HuH-7 (cell line): ENCODE results near the gene NHS.
"Not testable (repeated sequence)": the region's sequence is repeated elsewhere in the genome, so short reads cannot be mapped to it uniquely, and the experiment has no call there.

Source experiments
- DNase-seq: peaks from one replicate; pipeline ENCODE4 v3.0.0; 2011; ENCODE audit warnings: low spot score

NHS gene

DNA sequence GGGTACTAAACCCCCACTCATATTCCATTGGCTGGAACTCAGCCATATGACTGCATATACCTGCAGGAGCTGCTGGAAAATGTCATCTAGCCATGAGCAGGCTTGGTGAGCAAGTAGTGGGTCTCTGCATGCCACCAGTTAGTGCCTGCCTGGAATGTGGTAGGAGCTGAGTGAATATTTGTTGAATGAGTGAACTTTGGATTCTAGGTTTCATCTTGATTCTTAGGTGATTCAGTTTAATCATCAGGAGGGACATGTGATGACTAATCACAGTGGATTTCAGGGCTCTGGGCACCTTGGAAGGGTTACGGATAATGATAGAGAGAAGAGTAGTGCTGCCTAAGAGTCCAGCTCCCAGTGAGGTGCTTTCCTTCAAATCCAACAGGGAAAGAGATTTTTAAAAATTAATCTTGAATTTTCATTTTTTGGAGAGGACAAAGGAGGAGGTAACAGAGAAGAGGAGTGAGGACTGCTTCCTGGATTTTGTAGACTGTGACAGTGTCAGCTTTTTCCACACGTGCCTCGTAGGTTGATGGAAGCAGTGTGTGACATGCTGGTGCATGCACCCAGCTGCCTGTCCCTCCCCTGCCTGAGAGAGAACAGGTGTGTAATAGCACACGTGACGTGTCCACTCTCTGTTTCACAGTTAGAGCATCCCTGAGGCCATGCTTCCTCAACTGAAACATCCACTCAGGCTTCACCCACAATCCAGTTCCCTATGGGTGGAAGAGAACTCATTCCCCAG, 30.4 kb downstream of the NHS start:
- no peak for DNase-seq

DNA sequence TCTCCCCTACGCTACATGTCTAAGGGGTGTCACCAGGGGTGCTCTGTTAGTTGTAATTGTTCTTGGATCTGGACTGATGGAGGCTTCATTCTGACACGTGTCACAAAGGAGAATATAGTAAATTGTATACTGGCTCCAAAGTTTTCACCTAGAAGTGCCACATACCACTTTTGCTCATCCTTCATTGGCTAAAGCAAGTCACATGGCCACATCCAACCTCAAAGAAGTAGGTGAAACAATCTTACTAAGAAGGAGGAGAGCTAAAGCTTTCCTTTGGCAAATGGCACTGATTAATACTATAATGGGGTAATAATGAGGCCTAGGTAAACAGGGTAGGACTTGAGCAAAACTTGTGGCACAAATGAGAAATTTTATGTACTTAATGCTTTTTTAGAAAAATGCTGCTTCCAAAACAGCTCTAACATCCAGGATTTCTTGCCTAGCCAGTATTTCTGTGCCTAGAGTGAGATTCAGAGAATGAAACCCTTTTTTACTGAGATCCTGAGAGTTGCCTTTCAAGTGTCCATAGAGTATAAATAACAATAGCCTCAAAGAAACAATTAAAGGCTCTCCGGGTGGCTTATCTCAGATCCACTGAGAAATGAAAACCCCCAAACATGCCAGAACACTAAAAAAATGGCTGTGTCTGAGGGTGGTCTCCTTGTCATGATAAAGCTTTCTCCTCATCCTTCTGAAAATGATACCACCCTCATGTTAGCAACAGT, 34.7 kb downstream of the NHS start:
- DNase-seq, result no peak

DNA sequence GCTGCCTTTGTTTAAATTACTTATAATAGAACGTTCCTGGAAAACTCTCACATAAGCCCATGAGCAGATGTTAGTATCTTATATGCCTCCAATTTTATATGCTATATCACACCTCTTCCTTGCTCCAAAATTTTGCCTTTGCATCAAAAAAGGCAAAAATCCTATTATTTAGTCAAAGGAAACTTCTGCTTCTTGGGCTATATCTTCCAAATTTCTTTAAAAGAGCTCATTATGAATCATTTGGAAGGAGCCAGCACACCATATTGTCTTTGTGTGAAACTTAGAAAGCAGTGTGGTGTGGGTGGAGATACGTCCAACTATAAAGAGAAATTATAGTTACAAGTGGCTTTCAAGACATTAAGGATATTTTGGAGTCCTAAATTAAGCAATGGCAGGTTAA, 35.7 kb downstream of the NHS start:
- DNase-seq, result no peak

DNA sequence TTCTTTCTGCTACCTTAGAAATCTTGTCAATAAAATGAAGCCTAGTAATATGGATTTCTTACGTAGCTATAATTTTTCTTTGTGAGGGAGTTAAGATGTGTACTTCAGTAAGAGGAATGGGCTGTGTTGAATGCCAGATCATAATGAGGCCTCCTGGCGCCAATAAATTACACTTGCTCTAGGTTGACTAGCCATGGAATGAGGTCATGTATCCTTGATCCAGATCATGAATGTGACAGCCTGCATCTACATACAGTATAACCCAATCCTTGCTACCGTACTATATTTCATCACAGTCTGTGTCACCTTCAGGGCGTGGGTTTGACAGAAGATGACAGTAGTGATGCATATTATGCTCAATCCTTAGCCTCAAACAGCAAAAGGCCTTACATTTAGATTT, 36.2 kb downstream of the NHS start:
- DNase-seq, result no peak

DNA sequence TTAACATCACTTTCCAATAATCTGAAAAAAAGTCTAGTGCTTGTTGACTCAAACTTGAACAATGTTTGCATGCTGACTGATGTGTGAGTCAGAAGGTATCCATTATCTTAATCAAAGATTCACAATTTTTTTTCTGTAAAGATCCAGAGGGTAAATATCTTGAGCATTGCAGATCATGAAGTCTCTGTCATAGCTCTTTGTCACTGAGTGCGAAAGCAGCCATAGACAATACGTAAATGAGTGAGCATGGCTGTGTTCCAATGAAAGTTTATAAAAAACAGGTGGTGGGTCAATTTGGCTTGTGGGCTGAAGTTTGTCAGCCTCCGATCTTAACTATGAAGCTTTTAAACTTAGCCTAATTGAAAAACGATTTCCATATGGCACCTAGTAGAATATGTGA, 37.7 kb downstream of the NHS start:
- DNase-seq, result no peak

DNA sequence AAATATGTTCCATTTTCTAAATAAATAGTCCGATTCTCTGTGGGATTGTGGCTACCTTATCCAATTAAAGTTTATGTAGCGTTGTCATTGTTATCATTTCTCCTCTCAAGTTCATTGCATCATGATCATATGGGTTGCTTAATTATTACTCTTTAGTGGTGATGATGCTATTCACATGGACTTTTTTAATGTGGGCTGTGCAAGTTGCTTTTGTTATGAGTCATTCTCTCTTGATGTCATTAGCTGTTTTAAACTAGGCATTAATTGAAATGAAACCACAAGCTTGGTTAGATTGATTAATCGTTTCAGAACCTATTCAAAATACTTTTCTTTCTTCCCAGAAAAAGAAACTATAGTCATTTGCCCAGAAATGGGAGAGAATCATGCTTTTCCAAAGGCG, 38.2 kb downstream of the NHS start:
- no peak for DNase-seq

DNA sequence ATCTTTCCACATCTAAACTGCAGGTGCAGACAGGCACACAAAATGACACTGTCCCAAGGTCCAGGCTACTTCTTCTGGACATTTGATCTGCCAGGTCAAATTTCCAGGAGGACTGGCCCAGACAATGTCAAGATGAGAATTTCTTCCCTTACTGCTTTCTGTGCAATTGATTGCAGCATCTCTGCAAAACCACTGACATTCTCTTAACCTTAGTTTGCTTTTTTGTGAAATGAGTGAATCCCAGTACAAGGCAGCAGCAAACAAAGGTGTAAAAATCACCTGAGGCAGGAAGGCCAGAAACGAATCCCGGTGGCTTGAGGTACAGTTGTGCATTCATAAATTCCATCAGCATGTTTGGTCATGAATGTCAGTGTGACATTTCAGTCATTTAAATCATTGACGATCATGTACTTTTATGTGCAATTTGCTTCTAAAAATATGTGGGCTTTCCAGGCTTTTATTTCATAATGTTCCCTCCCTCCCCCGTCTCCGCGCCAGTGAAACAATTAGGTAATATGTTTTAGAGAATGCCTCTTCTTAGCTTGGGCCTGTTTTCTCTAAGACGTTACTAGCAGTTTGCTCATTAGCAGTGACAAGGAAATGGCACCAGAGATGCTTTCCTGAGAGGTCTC, 39.1 kb downstream of the NHS start:
- DNase-seq, result no peak

DNA sequence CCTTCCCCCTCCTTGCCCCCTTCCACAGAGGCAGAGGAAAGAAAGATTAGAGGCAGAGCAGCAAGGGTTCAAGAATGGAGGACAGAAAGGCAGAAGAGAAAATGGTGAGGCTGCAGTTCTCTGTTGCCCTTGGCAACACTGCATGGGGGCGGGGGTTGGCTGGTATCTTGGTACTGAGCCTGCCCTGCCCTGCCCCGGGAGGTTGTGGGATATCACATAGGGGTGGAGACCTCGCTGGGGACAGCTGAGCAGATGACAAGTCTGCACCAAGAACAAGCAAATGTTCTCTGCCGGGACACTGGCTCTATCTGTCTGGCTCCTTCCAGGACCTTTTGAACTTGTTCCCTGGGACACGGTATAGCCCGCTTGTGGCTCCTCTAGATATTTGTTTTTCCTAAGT, 39.8 kb downstream of the NHS start:
- DNase-seq, result no peak

DNA sequence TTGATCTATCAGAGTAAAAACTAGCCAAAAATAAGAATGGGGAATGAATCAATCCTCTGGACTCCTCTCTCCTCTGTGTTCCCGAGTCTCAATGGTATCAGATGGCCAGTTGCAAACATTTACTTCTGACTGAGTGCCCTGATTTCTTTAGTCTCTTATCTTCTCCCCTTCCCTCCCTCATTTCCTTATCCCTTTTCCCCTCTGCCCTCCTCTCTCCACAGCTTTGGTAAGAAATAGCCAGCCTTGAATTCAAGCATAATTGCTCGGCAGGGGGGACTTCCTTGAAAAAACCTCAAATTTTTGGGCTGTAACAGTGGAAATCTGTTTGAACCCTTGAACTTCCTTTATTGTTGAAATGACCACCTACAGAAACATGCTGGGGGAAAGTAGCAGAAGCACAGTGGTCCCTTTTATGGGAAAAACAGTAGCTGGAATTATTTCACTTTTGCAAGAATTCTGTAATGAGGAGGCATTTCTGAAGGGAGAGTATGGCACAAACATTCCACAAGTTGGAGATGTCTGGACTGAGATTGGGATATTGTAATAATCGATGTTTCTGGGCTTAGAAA, 40.3 kb downstream of the NHS start:
- DNase-seq, result no peak

DNA sequence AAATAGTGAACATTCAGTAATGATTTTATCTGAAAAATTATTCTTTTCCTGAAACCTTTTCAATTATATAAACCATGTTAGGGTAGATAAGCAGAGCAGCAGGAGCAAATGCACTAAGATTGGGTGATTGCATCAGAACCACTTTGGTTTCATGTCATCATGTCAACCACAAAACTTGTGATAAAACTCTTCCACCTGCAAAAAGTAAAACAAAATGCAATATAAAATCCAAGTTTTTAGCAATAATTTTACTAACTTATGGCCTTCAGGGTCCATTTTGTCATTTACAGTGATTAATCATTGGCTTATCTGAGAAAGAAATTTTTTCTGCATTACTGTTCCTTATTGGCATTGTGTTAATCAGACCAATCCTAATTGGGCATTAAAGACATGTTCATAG, 42.4 kb downstream of the NHS start:
- no peak for DNase-seq

DNA sequence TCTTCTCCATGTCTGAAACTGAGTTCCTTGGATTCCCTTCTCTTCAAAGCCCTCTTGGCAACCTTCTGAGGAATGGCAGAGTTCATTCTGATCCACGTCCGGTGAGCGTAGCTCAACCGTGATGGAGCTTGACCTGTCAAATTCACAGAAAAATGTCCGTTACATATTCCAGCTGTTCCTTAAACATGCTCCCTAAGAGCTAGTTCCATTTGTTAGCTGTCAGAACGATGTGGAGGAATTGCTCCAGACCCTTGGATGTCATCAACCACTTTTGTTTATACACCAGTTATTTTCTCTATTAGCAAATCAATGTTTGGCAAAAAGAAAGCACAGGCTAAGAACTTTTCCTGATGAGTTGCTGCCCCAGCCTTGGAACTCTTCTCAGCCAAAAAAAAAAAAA, 50.1 kb downstream of the NHS start:
- DNase-seq, result no peak

DNA sequence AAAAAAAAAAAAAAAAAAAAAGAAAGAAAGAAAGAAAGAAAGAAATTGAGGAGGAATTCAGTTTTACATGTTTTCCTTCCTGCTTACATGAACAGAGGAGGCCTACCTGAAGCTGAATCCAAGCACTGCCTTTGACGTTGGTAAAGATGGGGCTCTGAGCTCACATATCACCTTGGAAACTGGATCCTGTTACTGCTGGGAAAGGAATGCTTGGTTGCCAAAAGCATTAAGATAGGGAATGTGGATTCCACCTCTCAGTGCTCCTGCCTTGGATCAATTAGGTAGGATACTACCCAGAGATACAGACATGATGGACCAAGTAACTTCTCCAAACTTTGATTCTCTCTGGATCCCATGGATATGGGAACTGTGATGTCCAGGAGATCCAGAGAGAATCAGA, 50.6 kb downstream of the NHS start:
- no peak for DNase-seq

DNA sequence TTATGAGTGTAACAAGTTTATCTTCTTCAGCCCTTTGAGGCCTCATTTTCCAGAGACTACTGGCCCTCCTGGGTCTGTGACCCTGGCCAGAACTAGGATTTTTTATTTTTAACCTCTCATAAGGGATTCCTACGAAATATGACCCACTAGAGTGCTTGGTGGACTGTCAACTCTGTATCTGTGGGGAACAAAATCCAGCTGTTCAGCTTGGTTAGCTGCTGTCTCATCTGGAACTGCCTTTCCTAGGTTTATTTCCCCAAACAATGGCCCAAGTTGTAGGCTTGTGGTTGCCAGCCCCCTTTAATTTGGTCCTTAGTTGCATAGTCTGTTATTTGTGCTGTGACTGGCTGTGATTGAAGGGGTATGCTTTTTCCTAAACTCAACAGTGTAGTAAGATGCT, 56.2 kb downstream of the NHS start:
- no peak for DNase-seq

DNA sequence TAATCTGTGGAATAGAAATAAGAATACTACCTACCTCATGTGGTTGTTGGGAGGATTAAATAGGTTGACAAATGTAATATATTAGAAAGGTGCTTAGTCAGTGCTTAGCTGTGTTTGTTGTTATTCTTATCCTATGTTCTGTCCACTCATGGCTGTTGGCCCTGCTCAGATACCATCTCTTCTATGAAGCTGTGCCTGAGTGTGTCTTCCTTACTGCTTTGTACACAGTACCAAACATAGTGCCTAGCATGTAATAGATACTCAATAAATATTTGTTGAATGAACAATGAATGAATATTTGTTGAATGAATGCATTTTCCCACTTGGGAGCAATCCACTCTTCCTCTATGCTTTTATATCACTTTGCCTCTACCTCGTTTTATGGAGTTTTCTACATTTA, 57.2 kb downstream of the NHS start:
- DNase-seq, result no peak

DNA sequence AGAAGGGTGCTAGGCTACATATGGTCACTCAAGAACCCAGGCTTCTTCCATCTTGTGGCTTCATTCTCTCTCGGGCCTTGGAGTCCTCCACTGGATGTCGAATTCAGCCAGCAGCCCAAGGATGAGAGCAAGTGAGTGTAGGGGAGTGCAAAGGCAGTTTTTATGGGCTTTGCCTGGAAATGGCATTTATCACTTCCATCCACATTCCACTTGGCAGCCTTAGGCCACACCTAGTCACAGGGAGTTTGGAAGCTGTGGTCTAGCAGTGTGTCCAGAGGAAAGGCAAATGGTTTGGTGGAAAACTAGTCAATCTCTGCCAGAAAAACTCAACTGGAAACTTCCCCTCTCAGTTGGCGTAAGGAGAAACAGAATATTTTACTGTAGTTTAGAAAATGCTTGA, 59.0 kb downstream of the NHS start:
- no peak for DNase-seq

DNA sequence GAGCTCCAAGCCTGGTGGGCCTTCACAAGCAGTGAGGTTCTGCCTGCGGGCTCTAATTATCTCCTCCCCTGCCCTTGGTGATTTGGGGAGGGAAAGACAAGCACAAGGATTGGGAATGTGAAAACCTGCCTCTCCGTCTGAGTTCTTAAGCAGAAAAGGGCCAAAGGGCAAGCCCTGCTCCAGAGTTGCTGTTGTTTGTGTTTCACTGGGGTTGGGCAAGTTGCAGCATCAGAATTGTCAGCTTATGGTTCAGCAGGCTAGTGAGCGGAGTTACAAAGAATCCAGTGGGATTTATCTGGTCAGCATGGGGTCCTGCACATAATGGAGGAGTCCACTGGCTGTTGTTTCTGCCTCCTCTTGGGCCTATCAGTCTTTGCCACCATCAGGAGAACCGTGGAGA, 60.5 kb downstream of the NHS start:
- peak; percentile 19 for DNase-seq

DNA sequence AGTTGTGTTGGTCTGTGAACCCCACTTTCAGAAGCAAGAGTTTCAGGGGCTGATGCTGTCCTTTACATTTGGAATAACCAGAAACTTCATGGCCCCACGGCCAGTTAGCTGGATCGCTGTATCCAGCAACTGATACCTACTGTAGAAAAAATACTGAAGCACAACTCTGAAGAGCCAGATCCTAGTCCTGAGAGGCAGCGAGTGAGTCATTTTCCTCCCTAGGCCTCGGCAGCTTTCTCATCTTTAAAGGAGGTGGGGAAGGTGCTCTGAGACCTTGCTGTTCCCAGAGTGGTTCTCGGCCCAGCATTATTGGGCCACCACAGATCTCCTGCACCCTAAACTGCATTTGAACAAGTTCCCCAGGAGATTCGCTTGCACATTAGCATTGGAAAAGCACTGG, 63.2 kb downstream of the NHS start:
- no peak for DNase-seq

DNA sequence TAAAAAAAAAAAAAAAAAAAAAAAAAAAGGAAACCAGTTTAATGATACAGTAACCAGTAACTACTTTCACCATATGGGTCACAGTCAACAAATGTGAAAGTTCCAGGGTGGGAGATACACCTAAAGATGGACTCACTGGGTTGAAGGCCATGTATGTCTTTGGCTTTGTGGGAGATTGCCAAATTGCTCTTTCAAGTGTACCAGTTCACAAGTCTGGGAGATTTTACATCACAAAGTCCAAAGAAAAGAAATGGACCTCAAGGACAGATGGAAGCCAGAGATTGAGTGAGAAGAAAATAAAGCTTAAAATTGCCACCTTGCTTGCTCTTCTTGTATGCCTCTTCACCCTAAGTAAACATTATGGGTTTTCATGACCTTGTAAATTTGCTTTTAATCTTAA, 65.3 kb downstream of the NHS start:
- DNase-seq, result no peak

DNA sequence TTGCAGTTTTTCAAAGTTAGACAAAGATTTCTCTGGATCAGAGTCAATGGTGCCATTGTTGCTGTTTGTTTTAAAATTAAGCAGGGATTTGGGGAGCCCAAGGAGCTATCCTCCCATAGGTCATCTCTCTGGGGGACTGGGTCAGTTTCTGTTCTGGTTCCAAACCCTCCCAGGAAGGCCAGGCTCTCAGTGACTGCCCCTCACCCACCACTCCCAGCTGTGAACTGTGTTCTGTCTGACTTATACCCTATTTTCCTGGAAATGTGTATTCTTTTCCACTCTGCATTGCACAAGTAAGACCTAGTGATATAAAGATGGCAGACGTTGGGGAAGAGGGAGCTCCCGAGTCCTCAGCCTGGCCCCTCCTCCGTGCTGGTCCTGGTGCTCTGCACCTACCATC, 65.8 kb downstream of the NHS start:
- no peak for DNase-seq

DNA sequence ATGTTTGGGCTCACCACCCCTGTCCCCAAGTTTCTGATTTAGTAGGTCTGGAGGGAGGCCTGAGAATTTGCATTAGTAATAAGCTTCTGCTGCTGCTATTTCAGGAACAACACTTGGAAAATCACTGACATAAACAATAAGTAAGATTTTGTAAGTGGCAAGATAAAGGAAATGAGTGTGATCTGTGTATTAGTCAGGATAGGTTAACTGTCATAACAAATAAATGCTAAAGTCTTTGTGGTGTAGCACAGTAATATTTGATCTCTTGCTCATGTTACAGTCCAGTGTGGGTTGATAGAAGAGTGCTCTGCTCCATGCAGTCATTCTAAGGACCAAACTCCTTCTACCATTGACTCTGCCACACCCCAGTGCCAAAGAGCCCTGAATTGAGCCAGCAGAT, 67.0 kb downstream of the NHS start:
- no peak for DNase-seq

DNA sequence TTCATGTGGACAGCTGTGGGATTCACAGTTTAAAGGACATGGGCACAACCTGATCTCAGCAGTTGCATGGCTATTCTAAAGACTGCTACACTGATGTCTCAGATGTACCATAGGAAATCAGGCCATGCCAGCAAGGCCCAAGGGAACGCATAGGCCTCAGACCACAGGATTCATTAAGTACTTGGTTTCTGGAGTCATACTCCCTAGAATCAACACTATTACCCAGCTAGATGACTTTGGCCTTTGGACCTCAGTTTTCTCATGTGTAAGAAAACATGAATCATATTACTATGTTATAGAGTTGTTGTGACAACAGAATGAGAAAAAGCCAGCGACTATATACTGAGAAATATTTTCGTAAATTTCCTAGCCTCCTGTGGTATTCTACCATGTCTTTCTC, 67.9 kb downstream of the NHS start:
- DNase-seq, result no peak

DNA sequence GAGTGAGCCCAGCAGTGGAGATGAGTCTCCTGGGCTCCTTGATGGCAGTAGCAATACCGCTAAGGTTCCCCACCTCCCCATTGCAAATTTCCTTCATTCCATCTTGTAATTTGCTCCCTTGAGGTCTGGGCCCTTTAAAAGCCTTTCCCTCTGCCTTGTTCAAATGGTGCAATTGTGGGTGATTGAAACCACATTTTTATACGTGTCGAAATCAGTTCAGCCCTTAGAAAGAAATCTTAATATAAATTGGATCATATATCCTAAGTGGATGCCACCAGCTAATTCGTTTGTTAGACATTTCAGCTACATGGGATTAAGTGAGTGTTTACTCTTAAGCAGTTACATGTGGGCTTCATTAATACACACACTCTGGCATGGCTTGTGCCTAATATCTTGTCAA, 68.6 kb downstream of the NHS start:
- DNase-seq, result no peak

DNA sequence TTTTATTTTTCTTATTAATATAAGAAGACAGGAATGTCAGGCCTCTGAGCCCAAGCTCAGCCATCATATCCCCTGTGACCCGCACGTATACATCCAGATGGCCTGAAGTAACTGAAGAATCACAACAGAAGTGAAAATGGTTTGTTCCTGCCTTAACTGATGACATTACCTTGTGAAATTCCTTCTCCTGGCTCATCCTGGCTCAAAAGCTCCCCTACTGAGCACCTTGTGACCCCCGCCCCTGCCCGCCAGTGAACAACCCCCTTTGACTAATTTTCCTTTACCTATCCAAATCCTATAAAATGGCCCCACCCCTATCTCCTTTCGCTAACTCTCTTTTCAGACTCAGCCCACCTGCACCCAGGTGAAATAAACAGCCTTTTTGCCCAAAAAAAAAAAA, 71.3 kb downstream of the NHS start:
- not testable (repeated sequence) for DNase-seq
